NCI-H510A (cell line): ENCODE results near the gene MYH3.

Experiments used
- DNase-seq: peaks from one replicate; lab custom pipeline; 2025; lab: John Stamatoyannopoulos, UW

MYH3 gene

DNA sequence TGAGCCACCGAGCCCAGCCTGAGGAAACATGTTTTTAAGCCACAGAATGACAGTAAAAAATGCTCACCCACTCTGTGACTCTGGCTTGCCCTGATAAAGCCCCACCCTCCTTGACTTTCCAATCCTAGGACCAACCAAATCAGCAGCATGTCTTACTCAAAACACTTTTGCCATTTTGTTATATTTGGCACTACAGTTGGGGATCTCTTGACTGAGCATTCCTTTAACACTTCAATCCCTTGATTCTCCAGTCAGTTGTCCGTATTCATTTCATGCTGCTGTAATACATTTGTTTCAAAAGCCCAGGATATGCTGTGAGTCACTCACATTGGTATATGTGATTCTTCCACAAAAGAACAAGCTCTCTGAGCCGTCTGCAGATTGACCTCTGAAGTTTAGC lies 8.2 kb downstream of the MYH3 start:
- DNase-seq: no peak

DNA sequence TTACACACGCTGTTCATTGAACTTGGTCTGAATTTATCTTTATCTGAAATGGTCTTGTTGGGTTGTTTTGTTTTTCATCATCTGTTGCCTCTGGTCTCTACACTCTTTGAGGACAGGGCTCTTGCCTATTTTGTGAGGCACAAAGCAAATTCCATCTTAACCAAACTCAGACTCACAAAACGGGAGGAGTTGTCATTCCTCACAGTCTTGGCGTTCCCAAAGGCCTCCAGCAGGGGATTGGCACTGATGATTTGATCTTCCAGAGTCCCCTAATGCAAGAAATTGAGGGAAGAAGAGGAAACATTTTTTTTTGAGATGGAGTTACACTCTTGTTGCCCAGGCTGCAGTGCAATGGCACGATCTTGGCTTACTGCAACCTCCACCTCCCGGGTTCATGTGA lies 8.7 kb downstream of the MYH3 start:
- DNase-seq: no peak

DNA sequence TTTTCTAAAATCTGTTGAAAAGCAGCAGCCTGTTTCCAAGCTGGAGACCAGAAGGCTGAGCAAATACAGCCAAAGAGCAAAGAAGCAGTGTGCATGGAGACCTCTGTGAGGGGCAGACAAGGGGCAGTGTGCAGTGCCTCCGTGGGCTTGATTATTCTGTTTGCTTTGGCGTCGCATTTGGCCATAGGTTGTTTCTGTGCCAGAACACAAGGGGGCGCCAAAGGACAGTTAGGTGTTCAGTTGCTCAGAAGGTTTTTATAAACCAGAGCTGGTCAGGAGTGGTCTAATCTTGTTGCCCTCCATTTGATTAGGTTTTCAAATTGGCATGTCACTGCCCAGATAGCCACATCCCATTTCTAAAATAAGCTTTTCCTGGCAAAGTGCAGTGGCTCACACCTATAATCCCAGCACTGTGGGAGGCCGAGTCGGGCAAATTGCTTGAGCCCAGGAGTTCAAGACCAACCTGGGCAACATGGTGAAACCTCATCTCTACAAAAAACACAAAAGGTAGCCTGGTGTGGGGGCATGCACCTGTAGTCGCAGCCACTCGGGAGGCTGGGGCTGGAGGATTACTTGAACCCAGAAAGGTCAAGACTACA lies 10.6 kb downstream of the MYH3 start:
- peak; percentile 7 for DNase-seq

DNA sequence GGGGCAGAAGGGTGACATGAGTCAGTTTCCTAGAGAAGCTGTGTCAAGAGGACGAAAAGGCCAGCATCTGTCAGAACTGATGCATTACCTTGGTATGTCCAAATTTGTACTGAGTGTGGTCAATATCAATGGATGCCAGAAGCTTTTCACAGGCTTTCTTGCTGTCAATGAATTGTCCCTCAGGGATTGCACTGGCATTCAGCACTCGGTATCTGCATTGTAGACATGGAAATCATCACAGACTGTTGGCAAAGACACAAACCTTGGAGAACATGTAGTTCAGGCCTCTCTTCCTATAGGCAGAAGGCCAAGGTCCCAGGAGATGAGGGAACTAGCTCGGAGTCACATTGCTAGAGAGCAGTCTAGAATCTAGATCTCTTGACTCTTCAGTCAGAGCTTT lies 16.6 kb downstream of the MYH3 start:
- no peak for DNase-seq

GRCh38 chr17:10638151-10638550 lies 19.0 kb downstream of the MYH3 start:
- no peak for DNase-seq

DNA sequence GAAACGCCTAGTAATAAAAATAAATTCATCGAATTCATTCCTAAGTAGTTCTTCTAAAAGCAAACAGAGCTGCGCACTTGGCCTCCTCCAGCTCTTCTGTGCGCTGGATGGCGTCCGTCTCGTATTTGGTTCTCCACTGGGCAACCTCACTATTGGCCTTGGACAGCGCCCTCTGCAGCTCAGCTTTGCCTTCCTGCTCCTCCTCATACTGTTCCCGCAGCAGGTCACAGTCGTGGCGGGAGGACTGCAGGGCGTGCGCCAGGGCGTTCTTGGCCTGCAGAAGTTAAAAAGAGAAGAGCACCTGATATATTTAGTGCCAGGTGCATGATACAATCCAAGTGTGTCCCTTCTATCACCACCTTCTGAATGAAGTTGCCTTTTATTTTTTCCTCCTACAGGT lies 21.8 kb downstream of the MYH3 start:
- no peak for DNase-seq

DNA sequence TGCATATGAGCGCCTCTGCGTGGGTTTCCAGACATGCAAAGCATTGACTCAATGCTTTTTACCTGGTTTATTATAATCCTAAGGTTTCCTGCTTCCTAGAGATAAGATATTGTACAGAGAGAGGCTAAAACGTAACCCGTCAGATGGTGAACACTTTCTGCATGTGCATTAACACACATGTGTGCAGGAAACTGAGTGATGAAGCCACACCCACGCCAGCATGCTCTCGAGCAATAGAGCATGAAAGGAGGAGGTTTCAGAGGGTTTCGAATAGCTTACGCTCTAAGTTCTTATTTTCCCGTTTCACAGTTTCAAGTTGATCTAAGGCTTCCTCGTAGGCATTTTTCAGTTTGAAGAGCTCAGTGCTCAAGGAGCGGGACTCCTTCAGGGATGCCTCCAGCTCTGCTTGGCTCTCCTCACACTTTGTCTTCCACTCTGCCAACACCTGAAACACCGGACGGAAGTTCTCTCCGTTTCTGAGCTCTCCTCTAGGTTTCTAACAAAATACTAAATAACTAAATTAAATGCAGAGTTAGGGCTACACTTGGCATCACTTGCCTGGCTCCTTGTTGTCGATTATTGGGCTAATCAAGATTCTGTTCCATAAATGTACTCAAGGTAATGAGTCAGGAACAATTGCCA lies 23.2 kb downstream of the MYH3 start:
- no peak for DNase-seq

DNA sequence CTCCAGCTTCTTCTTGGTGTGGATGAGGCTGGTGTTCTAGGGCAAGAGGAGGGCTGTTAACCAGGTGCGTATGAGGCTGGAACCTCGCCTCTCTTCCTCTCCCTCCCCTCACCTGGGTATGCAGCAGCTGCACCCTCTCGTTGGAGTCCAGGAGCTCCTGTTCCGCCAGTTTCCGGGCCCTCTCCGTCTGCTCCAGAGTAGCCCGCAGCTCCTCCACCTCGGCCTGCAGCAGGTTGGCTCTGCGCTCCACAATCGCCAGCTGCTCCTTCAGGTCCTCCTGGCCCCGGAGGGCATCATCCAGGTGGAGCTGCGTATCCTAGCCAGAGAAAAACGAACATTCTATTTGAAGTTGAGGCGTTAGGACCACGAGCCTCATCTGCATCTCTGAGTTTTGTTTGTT lies 25.4 kb downstream of the MYH3 start:
- DNase-seq: no peak

DNA sequence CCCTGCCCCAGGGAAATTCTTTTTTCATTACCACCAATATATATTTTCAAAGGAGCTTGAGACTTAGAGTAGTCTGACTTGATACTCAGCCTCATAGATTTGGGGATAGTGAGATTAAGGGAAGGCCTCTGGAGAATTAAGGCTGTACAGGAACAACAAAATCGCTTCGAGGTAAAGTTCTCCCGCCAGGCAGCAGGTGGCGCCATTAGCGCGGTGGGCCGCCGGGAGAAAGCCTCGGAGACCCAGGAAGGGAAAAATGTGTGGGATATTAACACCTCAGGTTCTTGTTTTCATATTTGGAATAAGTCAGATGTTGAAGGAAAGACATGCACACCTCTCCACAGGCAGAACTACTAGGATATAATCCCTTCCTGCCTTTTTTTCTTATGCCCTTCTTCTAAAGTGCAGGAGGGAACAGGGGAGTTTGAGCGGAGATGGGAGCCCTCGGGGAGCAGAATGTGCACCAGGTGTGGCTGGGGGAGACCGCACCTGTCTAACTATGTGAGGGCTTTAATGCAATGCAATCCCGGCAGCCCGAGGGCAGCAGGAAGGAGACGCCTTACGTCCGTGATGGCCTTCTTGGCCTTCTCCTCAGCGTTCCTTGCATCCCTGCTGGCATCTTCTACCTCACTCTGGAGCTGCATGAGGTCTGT lies 25.9 kb downstream of the MYH3 start:
- no peak for DNase-seq

GRCh38 chr17:10629706-10630105 lies 27.4 kb downstream of the MYH3 start:
- DNase-seq: no peak

DNA sequence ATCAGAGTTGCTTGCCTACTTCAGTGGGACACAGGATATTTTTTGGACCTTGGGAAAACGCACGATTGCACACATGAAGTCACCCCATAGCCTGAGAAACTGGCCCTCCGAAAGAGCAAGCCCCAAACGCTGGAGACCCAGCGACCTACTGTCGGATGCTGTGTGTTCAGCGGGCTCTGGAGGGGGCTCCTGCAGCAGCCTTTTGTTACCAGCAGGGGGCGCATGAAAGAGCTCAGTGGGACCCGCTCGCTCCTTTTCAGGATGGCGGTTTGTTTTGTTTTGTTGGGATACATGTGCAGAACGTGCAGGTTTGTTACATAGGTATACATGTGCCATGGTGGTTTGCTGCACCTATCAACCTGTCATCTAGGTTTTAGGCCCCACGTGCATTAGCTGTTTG lies 28.4 kb downstream of the MYH3 start:
- no peak for DNase-seq

- no peak for DNase-seq
Measured at GRCh38 chr17:10626390-10626789, 30.7 kb downstream of the MYH3 start.

GRCh38 chr17:10624969-10625368 lies 32.1 kb downstream of the MYH3 start:
- no peak for DNase-seq

DNA sequence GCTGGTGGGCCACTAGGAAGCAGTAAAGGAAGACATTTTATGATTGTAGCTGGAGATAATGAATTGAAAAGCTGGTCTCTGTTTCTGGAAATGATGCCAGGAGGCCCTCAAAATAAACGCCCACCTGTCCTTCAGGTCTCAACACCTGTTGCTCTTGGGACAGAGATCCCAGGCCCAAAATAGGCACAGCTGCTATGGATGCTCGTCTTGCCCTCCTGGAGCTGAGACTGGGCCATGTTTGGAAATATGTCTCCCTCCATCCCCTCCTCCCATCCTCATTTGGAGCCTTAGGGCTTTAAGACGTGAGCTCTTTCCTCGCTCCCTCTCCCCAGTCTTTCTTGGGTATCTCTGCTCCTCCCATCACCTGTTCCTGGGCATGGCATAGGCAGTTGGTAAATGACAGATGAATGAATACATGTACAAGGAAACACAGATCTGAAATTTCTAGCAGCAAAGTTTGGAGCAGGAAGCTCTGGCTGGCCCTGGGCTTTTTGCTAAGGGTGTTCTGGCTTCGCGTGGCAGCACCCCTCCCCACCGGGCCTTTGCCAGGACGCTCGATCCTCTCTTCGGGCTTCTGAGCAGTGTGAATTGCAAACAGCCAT lies 33.3 kb downstream of the MYH3 start:
- DNase-seq: no peak

DNA sequence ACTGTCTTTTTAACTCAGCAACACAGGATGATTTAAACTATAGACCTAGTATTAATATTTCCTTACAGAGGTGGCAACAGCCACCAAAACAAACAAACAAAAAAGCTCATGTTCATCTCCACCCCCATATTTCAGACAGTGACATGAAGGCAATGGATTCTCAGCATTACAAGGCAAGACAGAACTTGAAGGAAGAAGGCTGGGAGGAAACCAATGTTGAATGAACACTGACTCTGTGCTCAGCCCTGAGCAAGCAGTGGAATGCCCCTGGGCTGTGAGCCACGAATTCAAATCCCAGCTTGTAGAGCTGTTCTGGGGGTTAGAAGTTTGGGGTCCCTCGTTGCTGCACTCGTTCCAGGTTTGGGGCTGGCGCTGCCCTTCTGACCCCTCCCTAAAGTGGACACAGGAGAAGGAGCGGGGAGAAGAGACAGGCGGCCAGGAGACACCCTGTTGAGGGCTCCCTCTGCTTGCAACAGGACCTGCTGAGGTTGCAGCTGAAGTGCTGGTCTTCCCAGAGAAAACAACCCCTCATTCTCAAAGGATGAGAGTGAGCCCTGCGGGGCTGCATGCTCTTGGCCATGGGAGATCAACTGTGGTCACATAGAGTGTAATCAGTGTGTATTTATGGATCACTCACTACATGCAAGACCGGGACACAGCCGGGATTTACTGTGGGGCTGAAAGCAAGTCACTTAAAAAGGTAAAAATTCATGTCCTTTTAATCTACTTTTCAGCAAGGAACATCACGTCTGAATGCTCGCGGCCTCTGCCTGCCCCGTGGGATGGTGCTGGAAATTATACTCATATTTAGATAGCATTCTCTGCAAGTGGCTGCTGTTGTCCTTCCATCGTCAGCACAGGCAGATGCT lies 34.3 kb downstream of the MYH3 start:
- DNase-seq: no peak

- DNase-seq: no peak
Measured at GRCh38 chr17:10621397-10621796, 35.7 kb downstream of the MYH3 start.

GRCh38 chr17:10620823-10621222 lies 36.3 kb downstream of the MYH3 start:
- DNase-seq: no peak

DNA sequence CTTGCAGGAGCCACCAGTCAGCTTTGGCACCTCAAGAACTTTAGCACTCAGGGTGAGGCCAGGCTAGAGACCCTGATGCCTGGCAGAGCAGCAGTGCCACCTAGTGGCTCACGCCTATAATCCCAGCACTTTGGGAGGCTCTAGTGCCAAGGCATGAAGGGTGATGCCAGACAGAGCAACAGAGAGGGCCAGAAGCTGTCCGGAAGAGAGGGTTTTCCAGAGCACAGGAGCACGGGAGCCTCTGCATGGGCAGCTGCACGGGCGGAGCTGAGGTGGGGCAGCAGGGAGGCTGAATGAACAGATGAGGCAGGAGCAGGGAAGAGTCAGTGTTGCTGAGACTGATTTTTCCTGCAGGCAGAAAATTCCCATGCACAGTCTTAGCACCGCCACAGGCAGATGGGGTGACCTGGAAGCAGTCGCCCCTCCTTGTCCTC lies 38.9 kb downstream of the MYH3 start:
- peak; percentile 26 for DNase-seq

GRCh38 chr17:10617120-10617505 lies 40.0 kb downstream of the MYH3 start:
- no peak for DNase-seq

DNA sequence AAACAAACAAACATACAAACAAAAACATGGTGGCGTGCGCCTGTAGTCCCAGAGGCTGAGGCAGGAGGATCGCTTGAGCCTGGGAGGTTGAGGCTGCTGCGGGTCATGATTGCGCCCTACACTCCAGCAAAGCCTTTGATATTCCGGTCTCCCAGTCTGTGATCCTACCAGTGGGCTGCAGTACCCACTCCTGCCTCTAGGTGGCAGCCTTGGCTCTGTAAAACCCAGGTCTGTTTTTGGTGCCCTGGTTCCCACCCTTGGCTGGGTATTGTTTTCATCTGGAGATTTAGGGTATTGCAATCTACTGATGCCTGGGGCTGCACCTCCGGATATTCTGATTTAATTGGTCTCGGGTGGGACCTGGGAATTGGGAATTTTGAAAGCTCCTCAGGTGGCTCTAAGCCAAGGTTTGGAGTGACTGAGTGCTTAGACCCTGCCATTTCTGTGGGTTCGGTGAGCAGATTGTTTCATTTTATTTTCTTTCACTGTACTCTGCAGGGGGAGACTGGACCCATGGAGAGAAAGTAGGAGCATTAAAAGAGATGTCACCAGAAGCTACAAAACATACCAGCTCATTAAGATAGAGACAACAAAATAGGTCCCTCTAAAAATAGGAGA lies 40.5 kb downstream of the MYH3 start:
- peak; percentile 21 for DNase-seq

GRCh38 chr17:10614536-10615155 lies 42.5 kb downstream of the MYH3 start:
- no peak for DNase-seq
